Activated T-helper 2 cell treated with anti-CD3 and anti-CD28 coated beads, Interferon-gamma antibody, Interleukin-2, Interleukin-4, amounts not matched to agents 10 μg/mL and 5 μg/mL and 100 μg/mL, durations not matched to agents 14 hours and 24 hours and 36 hours (primary cell): ENCODE measurements around the gene ZFAND5. TPM values are rescaled to one million over a fixed set of nuclear protein-coding genes. Genes with fewer than 3 reads are reported as not detected.

Experiments
- DNase-seq: peaks from one replicate; pipeline ENCODE4 v3.0.0; 2021; ENCODE audit warnings: low spot score
- H3K27ac Mint-ChIP-seq: one replicate; pipeline ENCODE4 v1.8.0; 2021; ENCODE audit warnings: mixed read lengths
- H3K27me3 Mint-ChIP-seq: one replicate; pipeline ENCODE4 v1.8.0; 2021; ENCODE audit warnings: low read depth, mixed read lengths
- H3K36me3 Mint-ChIP-seq: one replicate; pipeline ENCODE4 v1.8.0; 2021; ENCODE audit warnings: low read depth, mixed read lengths
- H3K4me1 Mint-ChIP-seq: one replicate; pipeline ENCODE4 v1.8.0; 2021; ENCODE audit warnings: low read depth, mixed read lengths
- H3K4me3 Mint-ChIP-seq: one replicate; pipeline ENCODE4 v1.8.0; 2021; ENCODE audit warnings: low read depth, mild to moderate bottlenecking, moderate library complexity, mixed read lengths
- H3K9me3 Mint-ChIP-seq: one replicate; pipeline ENCODE4 v1.8.0; 2021; ENCODE audit warnings: mixed read lengths
- intact Hi-C: fragments of 100-400 bp; cut with micrococcal nuclease; formaldehyde crosslinking; loops from one replicate; pipeline ENCODE4 v1.15.1; 2023
- total RNA-seq: library from RNA; stranded (reverse); gene quantifications from 2 replicates; pipeline ENCODE4 v1.2.3, GENCODE V29; 2022

The ZFAND5 gene
- 95.5 and 99.1 TPM in 2 replicates for total RNA-seq

- Mint-ChIP-seq H3K36me3 (peaks cover 36% of the 10 kb centered on the region), H3K4me3 (peak within 1 kb of the TSS; percentile 90), H3K9me3 (no peaks in the 10 kb centered on the region), H3K27ac (peak within 1 kb of the TSS; percentile 92), H3K4me1 (peaks cover 29% of the 10 kb centered on the region), H3K27me3 (no peaks in the 10 kb centered on the region)
- peak; percentile 86 for DNase-seq
- intact Hi-C loops = loop anchor here (1.0 to 10.0 kb wide), 10 partner anchors 24 to 1953 kb away; partner anchors contain the start of genes ABHD17B, C9orf85 and KLF9
These were observed at the start of gene ZFAND5 for GRCh38 chr9:72364679-72365524. Gene ZFAND5 (minus strand): TSS chr9:72365208. CDS start chr9:72360778, 4,430 bp downstream.

GRCh38 chr9:72412483-72413040 lies 47.6 kb upstream of the ZFAND5 start:
- no peak for DNase-seq
- intact Hi-C loops = no loop called here
- H3K27me3 Mint-ChIP-seq = no peaks in the 10 kb centered on the region
- H3K4me1 Mint-ChIP-seq = no peaks in the 10 kb centered on the region
- no peaks in the 10 kb centered on the region for H3K9me3 Mint-ChIP-seq
- H3K27ac Mint-ChIP-seq = no peak overlapping the region
- no peak overlapping the region for H3K4me3 Mint-ChIP-seq
- H3K36me3 Mint-ChIP-seq = no peaks in the 10 kb centered on the region

- no peak overlapping the region for H3K27ac Mint-ChIP-seq
- H3K4me1 Mint-ChIP-seq = no peaks in the 10 kb centered on the region
- H3K36me3 Mint-ChIP-seq = no peaks in the 10 kb centered on the region
- peaks cover 4% of the 10 kb centered on the region for H3K27me3 Mint-ChIP-seq
- intact Hi-C loops = no loop called here
- no peak for DNase-seq
- H3K4me3 Mint-ChIP-seq = no peak overlapping the region
- no peaks in the 10 kb centered on the region for H3K9me3 Mint-ChIP-seq
These were observed 45.2 kb upstream of the ZFAND5 start for GRCh38 chr9:72410214-72410613.

GRCh38 chr9:72407114-72407513 lies 42.1 kb upstream of the ZFAND5 start:
- no peak for DNase-seq
- no peak overlapping the region for H3K27ac Mint-ChIP-seq
- no peak overlapping the region for H3K4me3 Mint-ChIP-seq
- no peaks in the 10 kb centered on the region for H3K9me3 Mint-ChIP-seq
- peaks cover 5% of the 10 kb centered on the region for H3K27me3 Mint-ChIP-seq
- intact Hi-C loops = no loop called here
- no peaks in the 10 kb centered on the region for H3K36me3 Mint-ChIP-seq
- H3K4me1 Mint-ChIP-seq = no peaks in the 10 kb centered on the region

GRCh38 chr9:72402744-72403143 lies 37.7 kb upstream of the ZFAND5 start:
- Mint-ChIP-seq H3K36me3 (no peaks in the 10 kb centered on the region), H3K27ac (no peak overlapping the region), H3K27me3 (peaks cover 9% of the 10 kb centered on the region), H3K9me3 (no peaks in the 10 kb centered on the region), H3K4me3 (no peak overlapping the region), H3K4me1 (no peaks in the 10 kb centered on the region)
- intact Hi-C loops = no loop called here
- no peak for DNase-seq

- no peak for DNase-seq
- H3K9me3 Mint-ChIP-seq = no peaks in the 10 kb centered on the region
- intact Hi-C loops = no loop called here
- H3K4me1 Mint-ChIP-seq = no peaks in the 10 kb centered on the region
- no peak overlapping the region for H3K27ac Mint-ChIP-seq
- no peaks in the 10 kb centered on the region for H3K36me3 Mint-ChIP-seq
- H3K27me3 Mint-ChIP-seq = peaks cover 9% of the 10 kb centered on the region
- no peak overlapping the region for H3K4me3 Mint-ChIP-seq
These were observed 36.4 kb upstream of the ZFAND5 start for GRCh38 chr9:72401396-72401795.

- intact Hi-C loops = no loop called here
- no peak for DNase-seq
- peaks cover 13% of the 10 kb centered on the region for H3K27me3 Mint-ChIP-seq
- H3K4me1 Mint-ChIP-seq = no peaks in the 10 kb centered on the region
- no peaks in the 10 kb centered on the region for H3K9me3 Mint-ChIP-seq
- H3K36me3 Mint-ChIP-seq = no peaks in the 10 kb centered on the region
- H3K4me3 Mint-ChIP-seq = no peak overlapping the region
- no peak overlapping the region for H3K27ac Mint-ChIP-seq
These were observed 35.9 kb upstream of the ZFAND5 start for GRCh38 chr9:72400866-72401265.

GRCh38 chr9:72399391-72399790 lies 34.4 kb upstream of the ZFAND5 start:
- H3K4me1 Mint-ChIP-seq = no peaks in the 10 kb centered on the region
- intact Hi-C loops = no loop called here
- no peak for DNase-seq
- H3K27ac Mint-ChIP-seq = no peak overlapping the region
- H3K4me3 Mint-ChIP-seq = no peak overlapping the region
- H3K36me3 Mint-ChIP-seq = no peaks in the 10 kb centered on the region
- peaks cover 8% of the 10 kb centered on the region for H3K27me3 Mint-ChIP-seq
- H3K9me3 Mint-ChIP-seq = no peaks in the 10 kb centered on the region

GRCh38 chr9:72396247-72397091 lies 31.5 kb upstream of the ZFAND5 start:
- H3K27me3 Mint-ChIP-seq = peaks cover 18% of the 10 kb centered on the region
- no peak overlapping the region for H3K4me3 Mint-ChIP-seq
- no peaks in the 10 kb centered on the region for H3K9me3 Mint-ChIP-seq
- peaks cover under 1% of the 10 kb centered on the region for H3K4me1 Mint-ChIP-seq
- H3K27ac Mint-ChIP-seq = no peak overlapping the region
- DNase-seq = no peak
- H3K36me3 Mint-ChIP-seq = no peaks in the 10 kb centered on the region
- intact Hi-C loops = no loop called here

GRCh38 chr9:72394066-72394465 lies 29.1 kb upstream of the ZFAND5 start:
- DNase-seq = no peak
- Mint-ChIP-seq H3K36me3 (no peaks in the 10 kb centered on the region), H3K27ac (no peak overlapping the region), H3K4me3 (no peak overlapping the region), H3K9me3 (no peaks in the 10 kb centered on the region), H3K4me1 (peaks cover 8% of the 10 kb centered on the region), H3K27me3 (peaks cover 18% of the 10 kb centered on the region)
- intact Hi-C loops = no loop called here

- Mint-ChIP-seq H3K27me3 (peaks cover 14% of the 10 kb centered on the region), H3K36me3 (no peaks in the 10 kb centered on the region), H3K4me1 (peaks cover 13% of the 10 kb centered on the region), H3K4me3 (no peak overlapping the region), H3K9me3 (no peaks in the 10 kb centered on the region), H3K27ac (no peak overlapping the region)
- no peak for DNase-seq
- intact Hi-C loops = no loop called here
These were observed 25.9 kb upstream of the ZFAND5 start for GRCh38 chr9:72390907-72391306.

- peaks cover 1% of the 10 kb centered on the region for H3K27me3 Mint-ChIP-seq
- H3K36me3 Mint-ChIP-seq = no peaks in the 10 kb centered on the region
- intact Hi-C loops = no loop called here
- no peak for DNase-seq
- H3K9me3 Mint-ChIP-seq = no peaks in the 10 kb centered on the region
- peaks cover 12% of the 10 kb centered on the region for H3K4me1 Mint-ChIP-seq
- H3K27ac Mint-ChIP-seq = no peak overlapping the region
- no peak overlapping the region for H3K4me3 Mint-ChIP-seq
These were observed 21.2 kb upstream of the ZFAND5 start for GRCh38 chr9:72386186-72386585.
